Measurements from ENCODE around the gene KCTD11. TPM values are rescaled to one million over a fixed set of nuclear protein-coding genes. Genes with fewer than 3 reads are reported as not detected.
A peak's percentile ranks its signal among the peaks of the same experiment; 100 is the strongest.
"Not testable (repeated sequence)": the region's sequence is repeated elsewhere in the genome, so short reads cannot be mapped to it uniquely, and the experiment has no call there.

KCTD11 gene
- polyA plus RNA-seq, 3 donors: 10.7 to 13.9 (median 12.0) TPM

DNA sequence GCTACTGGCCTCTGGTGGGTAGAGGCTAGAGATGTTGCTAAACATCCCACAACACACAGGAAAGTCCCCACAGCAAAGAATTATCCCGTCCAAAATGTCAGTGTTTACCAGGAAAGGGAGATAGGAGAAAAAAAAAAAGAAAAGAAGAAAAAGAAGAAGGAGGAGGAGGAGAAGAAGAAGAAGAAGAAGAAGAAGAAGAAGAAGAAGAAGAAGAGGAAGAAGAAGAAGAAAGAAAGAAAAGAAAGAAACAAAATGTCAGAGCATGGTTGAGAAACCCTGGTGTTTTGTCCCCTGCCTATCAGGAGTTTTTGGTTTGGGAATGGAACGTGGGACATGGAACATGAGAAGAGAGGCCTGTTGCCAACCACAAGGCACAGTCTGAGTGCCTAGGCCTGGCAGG, 5.4 kb downstream of the KCTD11 start:
- DNase-seq (ENCODE audit: extremely low read depth in 1 of 11, low read depth in 9 of 11, low spot score in 4 of 11): no peak

DNA sequence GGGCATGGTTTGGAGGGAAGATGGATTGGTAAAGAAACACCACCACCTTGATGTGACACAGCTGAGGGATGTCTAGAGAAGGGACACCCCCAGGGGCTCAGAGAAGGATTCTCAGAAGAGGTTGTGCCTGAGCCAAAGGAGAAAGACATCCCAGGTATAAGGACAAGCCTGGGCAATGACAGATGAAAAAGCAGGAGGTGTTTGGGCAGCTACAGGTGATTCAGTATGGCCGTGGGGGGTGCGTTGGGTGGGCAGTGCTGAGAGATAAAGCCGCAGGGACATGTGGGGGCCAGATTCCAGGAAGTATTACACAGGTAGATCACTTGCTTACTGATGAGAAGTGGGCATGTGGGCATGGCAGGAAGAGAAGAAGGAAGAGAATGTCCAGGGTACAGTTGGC, 9.9 kb downstream of the KCTD11 start:
- DNase-seq (ENCODE audit: extremely low read depth in 1 of 11, low read depth in 9 of 11, low spot score in 4 of 11): no peak

GRCh38 chr17:7363311-7363710, 11.3 kb downstream of the KCTD11 start:
- no peak for DNase-seq (ENCODE audit: extremely low read depth in 1 of 11, low read depth in 9 of 11, low spot score in 4 of 11)

- not testable (repeated sequence) for DNase-seq (ENCODE audit: extremely low read depth in 1 of 11, low read depth in 9 of 11, low spot score in 4 of 11)
Measured at GRCh38 chr17:7365963-7366362, 14.0 kb downstream of the KCTD11 start.

- no peak for DNase-seq (ENCODE audit: extremely low read depth in 1 of 11, low read depth in 9 of 11, low spot score in 4 of 11)
Measured at GRCh38 chr17:7367083-7367482, 15.1 kb downstream of the KCTD11 start.

DNA sequence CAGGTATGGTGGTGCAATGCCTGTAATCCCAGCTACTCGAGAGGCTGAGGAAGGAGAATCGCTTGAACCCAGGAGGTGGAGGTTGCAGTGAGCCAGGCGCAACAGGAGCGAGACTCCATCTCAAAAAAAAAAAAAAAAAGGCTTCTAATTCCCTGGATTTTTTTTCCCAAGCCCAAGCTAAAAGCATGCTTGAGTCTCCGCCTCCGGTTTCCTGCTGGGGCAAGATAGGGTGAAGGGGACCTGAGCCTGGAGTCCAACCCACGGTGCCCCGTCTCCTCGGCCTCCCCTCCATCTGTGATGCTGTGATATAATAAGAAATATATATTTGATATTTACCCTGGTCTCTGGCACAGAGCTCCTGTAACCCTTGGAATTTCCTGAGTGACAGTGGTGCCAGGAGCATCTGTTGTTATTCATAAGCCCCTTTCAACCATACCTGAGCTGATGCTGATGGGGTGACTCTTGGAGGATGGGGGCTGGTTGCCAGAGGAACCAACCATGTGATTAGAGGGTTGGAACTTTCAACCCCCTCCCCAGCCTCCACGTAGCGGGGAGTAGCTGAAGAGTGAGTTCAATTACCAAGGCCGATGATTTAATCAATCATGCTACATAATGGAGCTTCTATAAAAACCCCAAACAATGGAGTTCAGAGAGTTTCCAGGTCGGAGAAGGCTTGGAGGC, 16.1 kb downstream of the KCTD11 start:
- DNase-seq (ENCODE audit: extremely low read depth in 1 of 11, low read depth in 9 of 11, low spot score in 4 of 11): no peak

- not testable (repeated sequence) for DNase-seq (ENCODE audit: extremely low read depth in 1 of 11, low read depth in 9 of 11, low spot score in 4 of 11)
Measured at GRCh38 chr17:7368599-7368994, 16.6 kb downstream of the KCTD11 start.

- DNase-seq (ENCODE audit: extremely low read depth in 1 of 11, low read depth in 9 of 11, low spot score in 4 of 11): no peak
Measured at GRCh38 chr17:7369825-7370224, 17.9 kb downstream of the KCTD11 start.

- DNase-seq (ENCODE audit: extremely low read depth in 1 of 11, low read depth in 9 of 11, low spot score in 4 of 11): no peak
Measured at GRCh38 chr17:7370853-7371252, 18.9 kb downstream of the KCTD11 start.

- DNase-seq (ENCODE audit: extremely low read depth in 1 of 11, low read depth in 9 of 11, low spot score in 4 of 11): no peak
Measured at GRCh38 chr17:7374353-7374752, 22.4 kb downstream of the KCTD11 start.

DNA sequence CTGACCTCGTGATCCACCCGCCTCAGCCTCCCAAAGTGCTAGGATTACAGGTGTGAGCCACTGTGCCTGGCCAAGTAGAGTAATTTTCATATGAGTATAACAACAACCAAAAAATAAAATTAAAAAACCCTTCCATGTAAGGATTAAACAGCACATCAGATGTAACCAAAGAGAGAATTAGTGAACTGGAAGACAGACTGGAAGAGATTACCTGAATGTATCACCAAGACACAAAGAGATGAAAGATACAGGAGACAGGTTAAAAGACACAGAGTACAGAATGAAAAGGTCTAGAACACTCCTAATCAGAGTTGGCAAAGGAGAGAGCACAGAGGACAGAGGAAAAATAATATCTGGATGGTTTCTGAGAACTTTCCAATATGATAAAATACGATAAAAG, 27.2 kb downstream of the KCTD11 start:
- no peak for DNase-seq (ENCODE audit: extremely low read depth in 1 of 11, low read depth in 9 of 11, low spot score in 4 of 11)

DNA sequence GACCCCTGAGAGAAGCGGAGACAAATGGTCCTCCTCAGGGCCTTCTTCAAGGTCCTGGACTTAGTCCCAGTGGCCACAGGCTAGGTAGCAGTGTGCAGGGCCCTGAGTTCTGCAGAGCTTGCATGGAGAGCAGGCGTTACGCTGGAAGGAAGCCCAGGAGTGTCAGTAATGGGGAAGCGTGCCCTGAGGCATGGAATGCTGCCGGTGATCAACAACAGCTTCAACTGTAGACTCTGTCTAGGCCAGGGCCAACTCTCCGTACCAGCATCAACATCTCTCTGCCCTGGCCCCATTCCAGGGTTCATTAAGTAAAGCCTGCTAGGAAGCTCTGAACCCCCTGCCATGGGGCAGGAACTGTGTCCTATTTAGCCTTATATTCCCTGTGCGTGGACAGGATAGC, 28.4 kb downstream of the KCTD11 start:
- no peak for DNase-seq (ENCODE audit: extremely low read depth in 1 of 11, low read depth in 9 of 11, low spot score in 4 of 11)

GRCh38 chr17:7380855-7381683, 29.1 kb downstream of the KCTD11 start, which contains the start of gene TNK1:
TSS of gene TNK1 (plus strand) at chr17:7381089. CDS start at chr17:7382927, 1,838 bp downstream.
- DNase-seq (ENCODE audit: extremely low read depth in 1 of 11, low read depth in 9 of 11, low spot score in 4 of 11): no peak

GRCh38 chr17:7382901-7383300, 30.9 kb downstream of the KCTD11 start:
- no peak for DNase-seq (ENCODE audit: extremely low read depth in 1 of 11, low read depth in 9 of 11, low spot score in 4 of 11)

DNA sequence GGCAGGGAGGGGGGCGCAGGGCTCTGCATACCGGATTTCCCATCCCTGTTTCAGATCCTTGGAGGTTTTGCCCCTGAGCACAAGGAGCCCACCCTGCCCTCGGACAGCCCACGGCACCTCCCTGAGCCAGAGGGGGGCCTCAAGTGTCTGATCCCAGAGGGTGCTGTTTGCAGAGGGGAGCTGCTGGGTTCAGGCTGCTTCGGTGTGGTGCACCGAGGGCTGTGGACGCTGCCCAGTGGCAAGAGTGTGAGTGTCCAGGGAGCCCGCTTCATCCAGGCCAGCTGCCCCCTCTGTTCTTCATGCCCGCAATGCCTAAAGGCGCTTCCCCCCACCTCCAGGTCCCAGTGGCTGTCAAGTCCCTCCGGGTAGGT, 31.4 kb downstream of the KCTD11 start:
- DNase-seq (ENCODE audit: extremely low read depth in 1 of 11, low read depth in 9 of 11, low spot score in 4 of 11): no peak

DNA sequence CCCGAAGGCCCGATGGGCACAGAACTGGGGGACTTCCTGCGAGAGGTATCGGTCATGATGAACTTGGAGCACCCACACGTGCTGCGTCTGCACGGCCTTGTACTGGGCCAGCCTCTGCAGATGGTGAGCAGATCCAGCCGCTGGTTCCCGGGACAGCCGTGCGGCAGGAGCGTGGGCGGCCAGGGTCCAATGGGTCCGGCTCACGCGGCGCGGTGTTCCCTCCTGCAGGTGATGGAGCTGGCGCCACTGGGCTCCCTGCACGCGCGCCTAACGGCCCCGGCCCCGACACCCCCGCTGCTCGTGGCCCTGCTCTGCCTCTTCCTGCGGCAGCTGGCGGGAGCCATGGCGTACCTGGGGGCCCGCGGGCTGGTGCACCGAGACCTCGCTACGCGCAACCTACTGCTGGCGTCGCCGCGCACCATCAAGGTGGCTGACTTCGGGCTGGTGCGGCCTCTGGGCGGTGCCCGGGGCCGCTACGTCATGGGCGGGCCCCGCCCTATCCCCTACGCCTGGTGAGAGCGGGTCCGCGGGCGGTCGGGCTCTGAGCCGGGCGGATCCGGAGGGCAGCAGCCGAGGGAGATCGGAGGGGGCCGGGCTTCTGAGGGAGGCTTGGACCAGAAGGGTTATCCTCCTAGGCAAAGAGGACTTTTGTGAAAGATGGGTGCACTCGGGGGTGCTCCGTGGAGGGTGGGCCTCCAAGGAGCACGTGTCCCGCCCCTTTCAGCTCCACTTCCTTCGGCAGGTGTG, 32.0 kb downstream of the KCTD11 start:
- DNase-seq (ENCODE audit: extremely low read depth in 1 of 11, low read depth in 9 of 11, low spot score in 4 of 11): peak in 2 of 11 donors; percentile 64 to 65

- DNase-seq (ENCODE audit: extremely low read depth in 1 of 11, low read depth in 9 of 11, low spot score in 4 of 11): no peak
Measured at GRCh38 chr17:7384489-7385081, 32.6 kb downstream of the KCTD11 start.

GRCh38 chr17:7388856-7389255, 36.9 kb downstream of the KCTD11 start:
- no peak for DNase-seq (ENCODE audit: extremely low read depth in 1 of 11, low read depth in 9 of 11, low spot score in 4 of 11)

All from renal cortex interstitium (tissue), 11 donors.